Liver (tissue), 9 donors: Measurements from ENCODE around the gene MED31. TPM values are rescaled to one million over a fixed set of nuclear protein-coding genes. Genes with fewer than 3 reads are reported as not detected.

ENCODE experiments used
- DNase-seq: peaks from one replicate; pipeline ENCODE4 v3.0.0-alpha.2; 2017; ENCODE audit warnings: low spot score
- H3K27ac ChIP-seq, 2 donors: one replicate each; pipeline ENCODE4 v1.7.0; 2013; ENCODE audit warnings: inconsistent platforms in 2 of 2, low read length in 2 of 2, control low read depth in 1 of 2, low read depth in 1 of 2, mild to moderate bottlenecking in 1 of 2
- H3K27me3 ChIP-seq, 4 donors: one replicate each; pipeline versions ENCODE4 v1.6.1 to v1.7.0; 2013; ENCODE audit warnings: low read length in 3 of 4, inconsistent platforms in 1 of 4, mild to moderate bottlenecking in 1 of 4, moderate library complexity in 1 of 4; ENCODE audit not compliant: control insufficient read depth in 4 of 4, insufficient read depth in 4 of 4
- H3K36me3 ChIP-seq, 4 donors: one replicate each; pipeline versions ENCODE4 v1.6.1 to v1.7.0; 2013; ENCODE audit warnings: low read length in 3 of 4, mild to moderate bottlenecking in 3 of 4, low read depth in 1 of 4, moderate library complexity in 1 of 4; ENCODE audit not compliant: control insufficient read depth in 4 of 4, insufficient read depth in 3 of 4
- H3K4me1 ChIP-seq, 4 donors: one replicate each; pipeline versions ENCODE4 v1.6.1 to v1.7.0; 2013; ENCODE audit warnings: low read length in 3 of 4, mild to moderate bottlenecking in 3 of 4, moderate library complexity in 1 of 4; ENCODE audit not compliant: control insufficient read depth in 4 of 4, insufficient read depth in 4 of 4
- H3K4me3 ChIP-seq, 3 donors: one replicate each; pipeline versions ENCODE4 v1.6.1 to v1.7.0; 2013; ENCODE audit warnings: low read length in 3 of 3, control low read depth in 1 of 3, low read depth in 1 of 3, mild to moderate bottlenecking in 1 of 3
- H3K9ac ChIP-seq, 2 donors: one replicate each; pipeline ENCODE4 v1.7.0; 2013; ENCODE audit warnings: low read length in 2 of 2, mild to moderate bottlenecking in 2 of 2, moderate library complexity in 2 of 2, control low read depth in 1 of 2, low read depth in 1 of 2
- H3K9me3 ChIP-seq, 4 donors: one replicate each; pipeline versions ENCODE4 v1.6.1 to v1.7.0; 2013; ENCODE audit warnings: low read length in 3 of 4; ENCODE audit not compliant: control insufficient read depth in 4 of 4
- EGR1 ChIP-seq, 2 donors: IDR thresholded peaks; 2 replicates each; pipeline ENCODE4 v1.6.1; 2016 to 2018; ENCODE audit warnings: antibody characterized with exemption in 2 of 2, low read depth in 2 of 2
- FOXA1 ChIP-seq: IDR thresholded peaks from 2 replicates; pipeline ENCODE4 v1.6.1; 2016; ENCODE audit warnings: antibody characterized with exemption
- GABPA ChIP-seq, 2 donors: IDR thresholded peaks in 1 of 2; conservative IDR thresholded peaks in 1 of 2; 2 replicates each; pipeline ENCODE4 v1.6.1; 2016; ENCODE audit warnings: antibody characterized with exemption in 2 of 2, mild to moderate bottlenecking in 1 of 2, moderate library complexity in 1 of 2
- HNF4A ChIP-seq, 2 donors: conservative IDR thresholded peaks; 2 replicates each; pipeline ENCODE4 v1.6.1; 2016; ENCODE audit warnings: antibody characterized with exemption in 2 of 2, mild to moderate bottlenecking in 2 of 2
- HNF4G ChIP-seq: IDR thresholded peaks from 2 replicates; pipeline ENCODE4 v1.6.1; 2016; ENCODE audit warnings: antibody characterized with exemption
- JUND ChIP-seq, 2 donors: IDR thresholded peaks; 2 replicates each; pipeline ENCODE4 v1.6.1; 2016; ENCODE audit warnings: antibody characterized with exemption in 2 of 2
- NR2F2 ChIP-seq: IDR thresholded peaks from 2 replicates; pipeline ENCODE4 v1.6.1; 2016; ENCODE audit warnings: antibody characterized with exemption
- RAD21 ChIP-seq, 2 donors: IDR thresholded peaks; 2 replicates each; pipeline ENCODE4 v1.6.1; 2016; ENCODE audit warnings: antibody characterized with exemption in 2 of 2, mild to moderate bottlenecking in 2 of 2
- SP1 ChIP-seq: IDR thresholded peaks from 2 replicates; pipeline ENCODE4 v1.6.1; 2018; ENCODE audit warnings: antibody characterized with exemption, mild to moderate bottlenecking
- TAF1 ChIP-seq: conservative IDR thresholded peaks from 2 replicates; pipeline ENCODE4 v1.6.1; 2016; ENCODE audit warnings: antibody characterized with exemption, mild to moderate bottlenecking
- YY1 ChIP-seq: IDR thresholded peaks from 2 replicates; pipeline ENCODE4 v1.6.1; 2016; ENCODE audit warnings: antibody characterized with exemption, mild to moderate bottlenecking
- WGBS: extraction: QIAGEN DNeasy Blood & Tissue Kit; methylation state at CpG from one replicate; pipeline ENCODE4 v1.1.7; 2013; 5-methylcytosine and 5-hydroxymethylcytosine counted together
- polyA plus RNA-seq, 2 donors: library from polyadenylated mRNA; stranded (reverse) in 1 of 2; unstranded in 1 of 2; fragments of 200-250 nt in 1 of 2; fragments of >200 nt in 1 of 2; fragmentation: Nextera tagmentation in 1 of 2; extraction: Ambion mirVana in 1 of 2; gene quantifications; one replicate each; pipeline versions ENCODE4 v1.2.1 to v1.2.3, GENCODE V29; 2013 to 2015
- total RNA-seq, 2 donors: library from RNA; depleted of rRNA; stranded (reverse); fragments of >200 nt; gene quantifications; one replicate each; pipeline ENCODE4 v1.2.3, GENCODE V29; 2014
- TF ChIP-seq, protein P1 (sequence below): IDR thresholded peaks from 2 replicates; pipeline ENCODE4 v1.6.1; 2016; ENCODE audit warnings: antibody characterized with exemption
- TF ChIP-seq, protein P2 (sequence below): IDR thresholded peaks from 2 replicates; pipeline ENCODE4 v1.6.1; 2016; ENCODE audit warnings: antibody characterized with exemption, mild to moderate bottlenecking
- TF ChIP-seq, protein P3 (sequence below): fragments of 150-350 bp; IDR thresholded peaks from 2 replicates; pipeline ENCODE4 v1.5.1; 2017; ENCODE audit warnings: improper control_type of control experiment, low read depth, low read length; ENCODE audit not compliant: missing input control
- TF ChIP-seq, protein P4 (sequence below): IDR thresholded peaks from 2 replicates; pipeline ENCODE4 v1.6.1; 2016; ENCODE audit warnings: antibody characterized with exemption
- donor health status: healthy.
- donor health status: healthy.
- donor health status: healthy.
- donor health status: healthy.
- donor health status: healthy.

The MED31 gene
- total and polyA plus RNA-seq, 4 donors = 6.9 to 29.8 (median 8.7) TPM

DNA sequence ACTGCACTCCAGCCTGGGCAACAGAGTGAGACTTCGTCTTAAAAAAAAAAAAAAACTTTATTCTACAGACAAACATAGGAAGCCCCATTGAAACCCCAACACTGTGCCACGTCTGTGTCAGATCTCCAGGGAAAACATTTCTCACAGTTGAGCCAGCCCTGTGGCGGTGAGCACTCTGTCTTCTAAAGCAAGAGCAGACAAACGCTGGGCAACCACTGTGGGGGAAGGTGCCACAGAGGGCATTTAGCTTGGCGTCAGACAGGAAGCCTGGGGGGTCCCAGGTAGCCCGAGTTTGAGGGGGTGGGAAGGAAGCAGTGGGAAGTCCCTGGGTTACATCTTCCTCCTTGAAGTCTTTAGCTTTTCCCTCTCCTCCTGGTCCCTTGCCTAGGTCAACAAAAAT, 16.1 kb upstream of the MED31 start:
- Histone ChIP-seq H3K4me1 (peaks cover 2 to 12% (median 9%) of the 10 kb centered on the region in 4 donors), H3K27ac (no peak overlapping the region), H3K36me3 (no peaks in the 10 kb centered on the region), H3K27me3 (no peaks in the 10 kb centered on the region), H3K9me3 (no peaks in the 10 kb centered on the region), H3K4me3 (no peak overlapping the region), H3K9ac (no peak overlapping the region)
- WGBS = 70% methylated on average over 6 of the region's 6 CpGs
- DNase-seq = no peak
- no peak for TF ChIP-seq YY1
- no peak for TF ChIP-seq HNF4G
- no peak for TF ChIP-seq RAD21 (IDR thresholded peaks at IDR 0.05)
- TF ChIP-seq, protein P1, sequence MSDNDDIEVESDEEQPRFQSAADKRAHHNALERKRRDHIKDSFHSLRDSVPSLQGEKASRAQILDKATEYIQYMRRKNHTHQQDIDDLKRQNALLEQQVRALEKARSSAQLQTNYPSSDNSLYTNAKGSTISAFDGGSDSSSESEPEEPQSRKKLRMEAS = no peak
- TF ChIP-seq SP1 = no peak
- TF ChIP-seq, protein P2, sequence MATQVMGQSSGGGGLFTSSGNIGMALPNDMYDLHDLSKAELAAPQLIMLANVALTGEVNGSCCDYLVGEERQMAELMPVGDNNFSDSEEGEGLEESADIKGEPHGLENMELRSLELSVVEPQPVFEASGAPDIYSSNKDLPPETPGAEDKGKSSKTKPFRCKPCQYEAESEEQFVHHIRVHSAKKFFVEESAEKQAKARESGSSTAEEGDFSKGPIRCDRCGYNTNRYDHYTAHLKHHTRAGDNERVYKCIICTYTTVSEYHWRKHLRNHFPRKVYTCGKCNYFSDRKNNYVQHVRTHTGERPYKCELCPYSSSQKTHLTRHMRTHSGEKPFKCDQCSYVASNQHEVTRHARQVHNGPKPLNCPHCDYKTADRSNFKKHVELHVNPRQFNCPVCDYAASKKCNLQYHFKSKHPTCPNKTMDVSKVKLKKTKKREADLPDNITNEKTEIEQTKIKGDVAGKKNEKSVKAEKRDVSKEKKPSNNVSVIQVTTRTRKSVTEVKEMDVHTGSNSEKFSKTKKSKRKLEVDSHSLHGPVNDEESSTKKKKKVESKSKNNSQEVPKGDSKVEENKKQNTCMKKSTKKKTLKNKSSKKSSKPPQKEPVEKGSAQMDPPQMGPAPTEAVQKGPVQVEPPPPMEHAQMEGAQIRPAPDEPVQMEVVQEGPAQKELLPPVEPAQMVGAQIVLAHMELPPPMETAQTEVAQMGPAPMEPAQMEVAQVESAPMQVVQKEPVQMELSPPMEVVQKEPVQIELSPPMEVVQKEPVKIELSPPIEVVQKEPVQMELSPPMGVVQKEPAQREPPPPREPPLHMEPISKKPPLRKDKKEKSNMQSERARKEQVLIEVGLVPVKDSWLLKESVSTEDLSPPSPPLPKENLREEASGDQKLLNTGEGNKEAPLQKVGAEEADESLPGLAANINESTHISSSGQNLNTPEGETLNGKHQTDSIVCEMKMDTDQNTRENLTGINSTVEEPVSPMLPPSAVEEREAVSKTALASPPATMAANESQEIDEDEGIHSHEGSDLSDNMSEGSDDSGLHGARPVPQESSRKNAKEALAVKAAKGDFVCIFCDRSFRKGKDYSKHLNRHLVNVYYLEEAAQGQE = no peak
- no peak for TF ChIP-seq TAF1
- TF ChIP-seq HNF4A (conservative IDR thresholded peaks at IDR 0.05) = no peak
- TF ChIP-seq FOXA1 = no peak
- TF ChIP-seq GABPA (IDR thresholded peaks at IDR 0.05 in 1 of 2, conservative IDR thresholded peaks at IDR 0.05 in 1 of 2) = no peak
- TF ChIP-seq, protein P3, sequence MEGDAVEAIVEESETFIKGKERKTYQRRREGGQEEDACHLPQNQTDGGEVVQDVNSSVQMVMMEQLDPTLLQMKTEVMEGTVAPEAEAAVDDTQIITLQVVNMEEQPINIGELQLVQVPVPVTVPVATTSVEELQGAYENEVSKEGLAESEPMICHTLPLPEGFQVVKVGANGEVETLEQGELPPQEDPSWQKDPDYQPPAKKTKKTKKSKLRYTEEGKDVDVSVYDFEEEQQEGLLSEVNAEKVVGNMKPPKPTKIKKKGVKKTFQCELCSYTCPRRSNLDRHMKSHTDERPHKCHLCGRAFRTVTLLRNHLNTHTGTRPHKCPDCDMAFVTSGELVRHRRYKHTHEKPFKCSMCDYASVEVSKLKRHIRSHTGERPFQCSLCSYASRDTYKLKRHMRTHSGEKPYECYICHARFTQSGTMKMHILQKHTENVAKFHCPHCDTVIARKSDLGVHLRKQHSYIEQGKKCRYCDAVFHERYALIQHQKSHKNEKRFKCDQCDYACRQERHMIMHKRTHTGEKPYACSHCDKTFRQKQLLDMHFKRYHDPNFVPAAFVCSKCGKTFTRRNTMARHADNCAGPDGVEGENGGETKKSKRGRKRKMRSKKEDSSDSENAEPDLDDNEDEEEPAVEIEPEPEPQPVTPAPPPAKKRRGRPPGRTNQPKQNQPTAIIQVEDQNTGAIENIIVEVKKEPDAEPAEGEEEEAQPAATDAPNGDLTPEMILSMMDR = no peak

DNA sequence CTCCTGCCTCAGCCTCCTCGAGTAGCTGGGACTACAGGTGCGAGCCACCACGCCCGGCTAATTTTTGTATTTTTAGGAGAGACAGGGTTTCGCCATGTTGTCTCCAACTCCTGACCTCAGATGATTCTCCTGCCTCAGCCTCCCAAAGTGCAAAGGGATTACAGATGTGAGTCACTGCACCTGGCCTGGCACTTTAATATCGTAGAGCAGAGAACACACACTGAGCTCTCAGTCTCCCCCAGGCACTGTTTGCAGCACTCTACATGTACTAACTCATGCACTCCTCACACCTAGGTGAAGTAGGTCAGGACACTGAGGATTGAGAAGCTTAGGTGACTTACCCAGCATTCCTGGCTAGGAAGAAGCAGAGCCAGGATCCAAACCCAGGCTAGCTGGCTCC, 15.2 kb upstream of the MED31 start:
- Histone ChIP-seq H3K9ac (no peak overlapping the region), H3K9me3 (no peaks in the 10 kb centered on the region), H3K36me3 (no peaks in the 10 kb centered on the region), H3K27me3 (no peaks in the 10 kb centered on the region), H3K4me3 (no peak overlapping the region), H3K4me1 (peaks cover 2 to 12% (median 9%) of the 10 kb centered on the region in 4 donors), H3K27ac (no peak overlapping the region)
- no peak for DNase-seq
- 83% methylated on average over 6 of the region's 6 CpGs for WGBS
- TF ChIP-seq, protein P3 = no peak
- TF ChIP-seq, protein P4, sequence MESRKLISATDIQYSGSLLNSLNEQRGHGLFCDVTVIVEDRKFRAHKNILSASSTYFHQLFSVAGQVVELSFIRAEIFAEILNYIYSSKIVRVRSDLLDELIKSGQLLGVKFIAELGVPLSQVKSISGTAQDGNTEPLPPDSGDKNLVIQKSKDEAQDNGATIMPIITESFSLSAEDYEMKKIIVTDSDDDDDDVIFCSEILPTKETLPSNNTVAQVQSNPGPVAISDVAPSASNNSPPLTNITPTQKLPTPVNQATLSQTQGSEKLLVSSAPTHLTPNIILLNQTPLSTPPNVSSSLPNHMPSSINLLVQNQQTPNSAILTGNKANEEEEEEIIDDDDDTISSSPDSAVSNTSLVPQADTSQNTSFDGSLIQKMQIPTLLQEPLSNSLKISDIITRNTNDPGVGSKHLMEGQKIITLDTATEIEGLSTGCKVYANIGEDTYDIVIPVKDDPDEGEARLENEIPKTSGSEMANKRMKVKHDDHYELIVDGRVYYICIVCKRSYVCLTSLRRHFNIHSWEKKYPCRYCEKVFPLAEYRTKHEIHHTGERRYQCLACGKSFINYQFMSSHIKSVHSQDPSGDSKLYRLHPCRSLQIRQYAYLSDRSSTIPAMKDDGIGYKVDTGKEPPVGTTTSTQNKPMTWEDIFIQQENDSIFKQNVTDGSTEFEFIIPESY = no peak
- no peak for TF ChIP-seq FOXA1
- no peak for TF ChIP-seq EGR1 (IDR thresholded peaks at IDR 0.05; ENCODE audit: low read depth in 2 of 2)
- no peak for TF ChIP-seq YY1
- TF ChIP-seq RAD21 (IDR thresholded peaks at IDR 0.05) = no peak
- TF ChIP-seq NR2F2 = no peak
- TF ChIP-seq JUND (IDR thresholded peaks at IDR 0.05) = no peak
- TF ChIP-seq GABPA (IDR thresholded peaks at IDR 0.05 in 1 of 2, conservative IDR thresholded peaks at IDR 0.05 in 1 of 2) = no peak
